ENCODE results near the gene MRNIP.

MRNIP gene

GRCh38 chr5:179803651-179804554, 54.7 kb downstream of the MRNIP start:
- DNase-seq (ENCODE audit: low spot score), result no peak

- DNase-seq (ENCODE audit: low spot score), result no peak
These were observed 55.6 kb downstream of the MRNIP start for GRCh38 chr5:179802950-179803562.

- no peak for DNase-seq (ENCODE audit: low spot score)
These were observed 56.3 kb downstream of the MRNIP start for GRCh38 chr5:179802207-179802883.

GRCh38 chr5:179801304-179802206, 57.1 kb downstream of the MRNIP start:
- peak; percentile 63 for DNase-seq (ENCODE audit: low spot score)

GRCh38 chr5:179800696-179801201, 57.9 kb downstream of the MRNIP start:
- no peak for DNase-seq (ENCODE audit: low spot score)

GRCh38 chr5:179800071-179800695, 58.4 kb downstream of the MRNIP start:
- no peak for DNase-seq (ENCODE audit: low spot score)

- no peak for DNase-seq (ENCODE audit: low spot score)
These were observed 59.0 kb downstream of the MRNIP start for GRCh38 chr5:179799644-179799973.

GRCh38 chr5:179798771-179799643, 59.6 kb downstream of the MRNIP start:
- DNase-seq (ENCODE audit: low spot score), result no peak

GRCh38 chr5:179798144-179798770, 60.4 kb downstream of the MRNIP start:
- no peak for DNase-seq (ENCODE audit: low spot score)

- no peak for DNase-seq (ENCODE audit: low spot score)
These were observed 60.9 kb downstream of the MRNIP start for GRCh38 chr5:179797741-179798140.

- no peak for DNase-seq (ENCODE audit: low spot score)
These were observed 61.6 kb downstream of the MRNIP start for GRCh38 chr5:179796877-179797608.

- peak; percentile 91 for DNase-seq (ENCODE audit: low spot score)
These were observed 62.5 kb downstream of the MRNIP start for GRCh38 chr5:179795863-179796833.

GRCh38 chr5:179795049-179795862, 63.4 kb downstream of the MRNIP start:
- DNase-seq (ENCODE audit: low spot score), result no peak

- DNase-seq (ENCODE audit: low spot score), result peak; percentile 21
These were observed 64.0 kb downstream of the MRNIP start for GRCh38 chr5:179794575-179794974.

- DNase-seq (ENCODE audit: low spot score), result peak; percentile 24
These were observed 64.4 kb downstream of the MRNIP start for GRCh38 chr5:179794171-179794570.

- DNase-seq (ENCODE audit: low spot score), result no peak
These were observed 65.0 kb downstream of the MRNIP start, which contains the start of gene LTC4S for GRCh38 chr5:179793468-179794139. Gene LTC4S (plus strand): TSS chr5:179793986. CDS start chr5:179794081, 95 bp downstream.
